NCI-H2196 (cell line): ENCODE measurements around the gene UBE2QL1.

ENCODE experiments used
- DNase-seq: peaks from one replicate; lab custom pipeline; 2025; ENCODE audit not compliant: unreplicated experiment; lab: John Stamatoyannopoulos, UW

The UBE2QL1 gene, protein sequence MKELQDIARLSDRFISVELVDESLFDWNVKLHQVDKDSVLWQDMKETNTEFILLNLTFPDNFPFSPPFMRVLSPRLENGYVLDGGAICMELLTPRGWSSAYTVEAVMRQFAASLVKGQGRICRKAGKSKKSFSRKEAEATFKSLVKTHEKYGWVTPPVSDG

DNA sequence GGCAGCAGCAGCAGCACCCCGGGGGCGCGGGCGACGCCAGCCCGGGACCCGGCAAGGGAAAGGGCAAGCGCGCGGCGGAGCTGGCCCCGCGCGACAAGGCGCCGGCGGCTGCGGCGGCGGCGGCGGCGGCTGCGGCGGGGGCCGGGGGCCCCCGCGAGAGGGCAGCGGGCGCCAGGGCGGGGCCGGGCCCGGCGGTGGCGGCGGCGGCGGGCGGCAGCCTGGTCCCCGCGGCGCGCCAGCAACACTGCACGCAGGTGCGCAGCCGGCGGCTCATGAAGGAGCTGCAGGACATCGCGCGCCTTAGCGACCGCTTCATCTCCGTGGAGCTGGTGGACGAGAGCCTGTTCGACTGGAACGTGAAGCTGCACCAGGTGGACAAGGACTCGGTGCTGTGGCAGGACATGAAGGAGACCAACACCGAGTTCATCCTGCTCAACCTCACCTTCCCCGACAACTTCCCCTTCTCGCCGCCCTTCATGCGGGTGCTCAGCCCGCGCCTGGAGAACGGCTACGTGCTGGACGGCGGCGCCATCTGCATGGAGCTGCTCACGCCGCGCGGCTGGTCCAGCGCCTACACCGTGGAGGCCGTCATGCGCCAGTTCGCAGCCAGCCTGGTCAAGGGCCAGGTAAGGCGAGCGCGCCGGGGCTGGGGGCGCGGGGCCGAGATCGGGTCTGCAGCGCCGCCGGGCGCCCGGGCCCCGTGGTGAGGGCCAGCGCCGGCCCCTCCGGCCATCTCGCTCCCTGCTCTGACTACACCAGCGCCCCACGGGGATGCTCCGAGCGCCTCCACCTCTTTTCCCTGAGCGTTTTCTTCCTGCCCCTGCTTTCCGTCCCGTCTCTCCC is at the start of gene UBE2QL1:
Gene UBE2QL1 (plus strand): TSS at position 238 of the 843 bp plus-strand sequence. CDS start 35 bp downstream, at position 273.
- DNase-seq: no peak

DNA sequence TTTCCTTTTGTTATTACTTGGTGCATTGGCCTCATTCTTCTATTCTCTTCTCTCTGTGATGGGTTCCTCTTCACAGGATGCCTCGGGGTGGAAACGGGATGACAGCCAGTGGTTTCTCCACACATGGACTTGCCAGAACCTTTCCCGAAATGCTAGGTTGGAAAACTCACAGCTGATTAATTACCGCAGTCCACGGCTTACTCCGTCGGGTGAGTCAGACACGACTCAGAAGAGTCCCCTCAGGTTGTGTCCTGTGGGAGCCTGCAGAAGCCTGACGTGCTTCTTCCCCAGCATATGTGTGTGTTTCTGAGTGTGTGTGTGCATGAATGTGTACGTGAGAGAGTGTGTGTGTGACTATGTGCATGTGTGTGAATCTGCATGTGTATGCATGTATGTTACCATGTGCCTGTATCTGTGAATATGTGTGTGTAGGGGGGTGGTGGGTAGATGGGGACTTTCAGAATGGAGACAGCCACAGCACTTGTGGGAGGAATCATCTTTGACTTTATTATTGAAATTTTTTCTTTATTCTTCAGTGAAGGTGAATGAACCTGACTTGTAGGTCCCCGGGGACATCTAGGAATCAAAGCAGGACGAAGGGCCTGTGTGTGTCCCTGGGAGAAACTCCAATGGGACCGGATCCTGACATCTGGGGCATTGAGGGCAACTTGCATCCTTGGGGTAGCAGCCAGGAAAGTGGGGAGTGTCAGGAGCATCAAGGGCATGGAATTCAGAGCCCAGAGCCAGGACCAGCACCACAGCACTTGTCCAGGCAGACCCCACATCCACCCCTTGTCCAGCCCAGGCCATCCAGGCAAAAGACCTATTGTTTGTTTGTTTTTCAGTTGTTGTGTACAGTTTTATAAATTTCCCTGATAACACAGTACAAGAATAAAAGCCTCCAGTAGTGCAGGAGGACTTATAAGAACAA is 48.4 kb upstream of the UBE2QL1 start:
- no peak for DNase-seq

DNA sequence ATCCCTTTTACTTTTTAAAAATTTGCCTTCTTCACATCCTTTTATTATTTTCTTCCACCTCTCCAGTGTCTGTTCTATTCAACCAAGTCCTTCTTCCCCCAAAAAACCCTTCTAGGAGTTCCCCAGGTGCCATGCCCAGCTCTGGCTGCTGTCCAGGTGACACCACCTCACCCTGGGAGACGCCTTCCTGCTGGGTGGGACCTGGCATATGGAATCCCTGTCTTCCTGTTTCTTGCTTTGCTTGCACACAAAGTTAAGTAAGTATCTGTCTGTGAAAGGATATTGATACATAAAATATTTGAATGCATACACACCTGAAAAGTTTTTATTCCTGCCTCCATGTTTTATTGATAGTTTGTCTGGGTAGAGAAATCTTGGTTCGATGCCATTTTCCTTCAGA is 47.2 kb upstream of the UBE2QL1 start:
- DNase-seq: no peak

DNA sequence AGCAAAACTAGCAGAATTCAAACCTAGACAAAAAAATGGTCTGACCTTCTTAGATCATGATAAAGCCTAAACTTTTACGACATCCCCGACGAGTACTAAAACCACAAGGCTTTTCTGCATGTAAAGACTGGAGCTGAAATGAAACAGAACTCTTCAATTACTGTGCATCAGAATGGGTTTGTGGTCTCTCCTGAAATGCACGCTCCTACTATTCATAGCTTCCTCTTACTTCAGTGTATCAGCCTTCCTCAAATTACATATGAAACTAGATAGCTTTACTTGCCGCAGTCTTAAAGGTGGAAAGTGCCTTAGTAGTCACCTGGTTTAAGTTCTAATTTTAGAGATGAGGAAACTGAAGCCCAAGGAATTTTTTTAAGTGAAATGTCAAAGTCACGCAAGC is 45.7 kb upstream of the UBE2QL1 start:
- no peak for DNase-seq

DNA sequence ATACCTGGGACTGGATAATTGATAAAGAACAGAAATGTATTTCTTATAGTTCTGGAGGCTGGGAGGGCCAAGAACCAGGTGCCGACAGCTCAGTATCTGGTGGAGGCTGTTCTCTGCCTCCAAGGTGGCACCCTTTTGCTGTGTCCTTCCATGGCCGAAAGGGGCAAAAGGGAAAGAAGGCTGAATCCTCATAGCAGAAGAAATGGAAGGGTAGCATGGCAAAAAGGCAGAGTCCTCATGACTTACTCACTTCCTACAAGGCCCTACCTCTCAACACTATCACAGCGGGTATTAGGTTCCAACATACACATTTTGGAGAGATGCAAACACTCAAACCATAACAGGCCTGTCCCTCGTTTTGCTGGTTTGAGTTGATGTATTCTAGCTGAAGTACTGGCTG is 45.2 kb upstream of the UBE2QL1 start:
- no peak for DNase-seq

DNA sequence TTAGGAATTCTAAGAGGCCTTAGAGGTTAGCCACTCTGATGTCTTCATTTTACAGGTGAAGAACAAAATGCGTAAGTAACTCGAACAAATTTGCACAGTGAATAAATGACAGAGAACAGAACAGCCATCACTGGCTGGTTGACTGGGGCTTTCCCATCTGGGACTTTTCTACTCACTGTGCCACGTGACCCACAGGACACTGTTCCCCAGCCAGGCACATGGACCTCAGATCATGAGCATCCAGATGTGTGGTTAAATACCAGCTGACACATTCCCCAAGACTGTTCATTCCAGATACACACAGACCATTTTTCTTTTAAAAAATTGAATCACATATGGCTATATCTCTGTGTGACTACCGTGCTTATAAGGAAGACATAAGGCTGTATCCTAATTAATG is 44.5 kb upstream of the UBE2QL1 start:
- DNase-seq: no peak

DNA sequence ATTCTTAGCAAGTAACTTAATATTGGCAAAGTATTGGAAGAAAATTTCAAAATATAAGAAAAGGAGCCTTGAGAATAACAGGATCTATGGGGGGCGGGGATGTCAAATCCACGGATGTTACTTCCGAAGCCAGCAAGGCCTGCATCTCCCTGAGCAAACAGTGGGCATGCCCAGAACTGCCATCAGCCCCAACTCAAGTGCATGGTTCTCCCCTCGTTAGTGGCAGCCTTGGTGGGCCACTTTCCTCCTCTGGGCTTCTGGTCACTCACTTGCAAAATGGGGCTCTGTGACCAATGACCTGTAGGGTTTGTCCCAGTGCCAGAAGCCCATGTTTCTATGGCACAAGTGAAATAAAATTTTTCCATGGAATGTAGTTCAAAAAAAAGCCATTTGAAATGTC is 43.1 kb upstream of the UBE2QL1 start:
- no peak for DNase-seq

DNA sequence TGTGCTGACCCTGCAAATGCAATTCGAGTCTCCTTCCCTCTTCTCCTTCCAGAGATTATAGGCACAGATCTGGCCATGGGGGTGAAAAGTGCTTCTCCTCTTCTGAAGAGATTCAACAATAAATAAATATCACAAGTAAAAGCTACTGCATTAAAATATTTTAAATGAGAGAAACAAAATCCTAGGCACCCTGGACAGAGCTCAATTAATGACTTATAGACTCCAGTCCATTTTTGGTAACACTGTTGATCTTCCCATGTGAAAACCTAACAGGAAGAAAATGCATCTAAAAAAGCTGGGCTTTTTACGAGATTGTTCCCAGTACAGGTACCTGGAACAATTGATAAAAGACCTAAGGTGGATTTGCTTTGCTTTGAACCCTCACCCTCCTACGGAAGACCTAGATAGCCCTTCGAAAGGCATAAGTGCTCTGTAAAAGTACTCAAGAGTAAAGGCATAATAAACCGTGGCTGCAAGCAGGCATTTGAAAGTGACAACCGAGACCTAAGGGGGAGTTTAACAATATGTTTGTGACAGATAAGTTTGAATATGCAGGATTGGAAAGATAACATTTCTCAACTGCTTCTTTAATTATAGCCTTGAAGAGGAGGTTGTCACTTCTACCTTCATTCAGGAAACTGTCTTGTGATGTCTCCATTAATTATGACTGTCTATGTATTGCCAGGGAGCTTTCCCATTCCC is 41.0 kb upstream of the UBE2QL1 start:
- DNase-seq: no peak

DNA sequence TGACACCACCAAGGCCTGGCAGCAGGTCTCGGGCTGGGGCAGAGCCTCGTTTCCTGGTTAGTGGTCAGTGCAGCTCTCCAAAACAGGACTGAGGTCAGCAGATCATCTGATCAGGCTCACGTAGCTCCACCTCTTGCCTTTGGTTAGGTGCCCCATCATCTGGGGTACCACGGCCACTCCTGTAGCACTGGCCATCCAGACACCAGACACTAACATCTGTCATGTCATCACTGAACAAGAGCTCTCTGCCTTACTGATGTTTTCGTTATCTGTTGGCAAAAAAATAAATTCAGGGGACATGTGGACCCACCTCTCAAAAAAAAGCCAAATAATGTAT is 40.4 kb upstream of the UBE2QL1 start:
- no peak for DNase-seq

DNA sequence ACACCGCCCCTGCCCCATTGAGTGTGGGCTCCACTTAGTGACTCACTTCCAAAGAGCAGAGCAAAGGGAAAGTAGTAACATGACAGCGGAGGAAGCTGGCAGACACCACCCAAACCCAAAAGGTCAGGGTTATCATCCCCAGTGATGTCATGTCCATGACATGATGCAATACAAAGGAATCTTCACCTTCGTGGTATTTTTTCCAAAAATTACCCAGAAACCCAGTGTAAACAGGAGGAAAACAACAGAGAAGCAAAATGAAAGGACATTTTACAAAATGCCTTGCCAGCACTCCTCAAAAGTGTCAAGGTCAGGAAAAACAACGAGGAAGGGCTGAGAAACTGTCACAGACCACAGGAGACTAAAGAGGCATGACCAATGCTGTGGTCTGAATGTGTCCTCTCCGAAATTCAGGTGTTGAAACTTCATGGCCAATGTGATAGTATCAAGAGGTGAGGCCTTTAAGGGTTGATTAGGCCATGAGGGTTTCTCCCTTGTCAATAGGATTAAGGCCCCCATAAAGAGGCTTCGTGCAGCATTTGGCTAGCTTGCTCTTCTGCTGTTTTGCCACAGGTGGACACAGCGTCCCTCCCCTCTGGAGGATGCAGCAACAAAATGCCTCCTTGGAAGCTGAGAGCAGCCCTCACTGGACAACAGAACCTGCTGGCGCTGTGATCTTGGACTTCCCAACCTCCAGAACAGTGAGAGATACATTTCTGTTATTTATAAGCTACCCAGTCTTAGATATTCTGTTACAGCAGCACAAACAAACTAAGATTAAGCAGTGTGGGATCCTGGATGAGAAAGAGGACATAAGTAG is 39.8 kb upstream of the UBE2QL1 start:
- no peak for DNase-seq

DNA sequence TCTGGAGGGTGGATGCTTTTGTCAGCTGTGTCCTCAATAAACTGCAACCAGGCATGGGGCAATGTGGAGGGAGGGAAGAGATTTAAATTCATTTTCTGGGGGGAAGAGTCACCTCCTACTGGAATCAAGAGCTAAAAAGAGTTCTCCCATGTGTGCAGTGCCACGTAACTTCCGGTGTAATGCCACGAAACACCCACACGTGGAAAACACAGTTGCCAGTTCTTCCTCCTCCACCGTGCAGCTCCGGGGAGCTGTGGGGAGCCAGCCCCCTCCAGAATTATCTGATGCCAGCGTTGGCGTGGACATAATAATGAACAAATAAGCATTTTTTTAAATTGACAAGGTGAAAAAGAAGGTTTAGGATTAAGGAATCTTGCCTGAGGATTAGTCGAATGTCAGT is 38.2 kb upstream of the UBE2QL1 start:
- DNase-seq: no peak

DNA sequence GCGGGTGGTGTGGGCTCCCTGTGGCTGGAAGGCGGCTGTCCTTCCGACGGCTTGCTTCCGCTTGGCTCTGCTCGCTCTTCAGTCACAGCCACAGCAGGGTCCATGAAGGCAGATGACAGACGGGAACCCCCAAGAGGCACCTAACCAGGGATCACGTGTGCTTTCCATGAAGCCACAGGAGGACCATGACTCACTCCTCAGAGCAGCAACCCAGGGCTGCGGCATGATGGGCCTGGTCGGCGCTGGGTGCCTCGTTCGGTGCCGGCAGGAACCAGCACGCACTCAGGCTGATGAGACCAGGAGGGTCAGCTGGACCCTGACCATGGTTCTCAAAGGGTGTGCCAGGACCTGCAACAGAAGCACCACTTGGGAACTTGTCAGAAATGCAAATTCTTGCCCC is 37.5 kb upstream of the UBE2QL1 start:
- DNase-seq: no peak

DNA sequence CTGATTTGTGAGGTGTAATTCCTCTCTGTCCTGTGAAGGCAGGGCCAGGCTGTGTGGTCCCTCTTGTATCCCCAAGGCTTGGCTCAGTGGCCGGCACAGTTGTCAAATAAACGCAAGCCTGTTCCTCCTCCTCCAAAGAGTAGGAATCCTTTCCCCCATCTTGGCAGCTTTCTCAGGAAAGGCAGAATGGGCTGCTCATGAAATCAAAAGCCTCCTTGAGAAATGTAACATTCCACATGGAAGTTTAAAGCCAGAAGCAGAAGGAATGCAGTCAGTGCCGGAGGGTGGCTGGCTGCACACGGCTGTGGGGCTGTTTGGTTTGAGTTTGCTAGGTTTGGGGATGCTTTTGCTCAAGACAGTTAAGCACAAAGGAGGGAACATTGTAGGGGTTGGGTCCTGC is 35.8 kb upstream of the UBE2QL1 start:
- no peak for DNase-seq

DNA sequence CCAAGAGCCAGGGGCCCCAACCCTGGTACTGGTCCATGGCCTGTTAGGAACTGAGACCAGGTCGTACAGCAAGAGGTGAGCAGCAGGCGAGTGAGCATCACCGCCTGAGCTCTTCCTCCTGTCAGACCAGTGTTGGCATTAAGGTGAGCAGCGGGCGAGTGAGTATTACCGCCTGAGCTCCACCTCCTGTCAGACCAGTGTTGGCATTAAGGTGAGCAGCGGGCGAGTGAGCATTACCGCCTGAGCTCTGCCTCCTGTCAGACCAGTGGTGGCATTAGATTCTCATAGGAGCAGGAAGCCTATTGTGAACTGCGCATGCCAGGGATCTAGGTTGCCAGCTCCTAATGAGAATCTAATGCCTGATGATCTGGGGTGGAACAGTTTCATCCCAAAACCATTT is 31.0 kb upstream of the UBE2QL1 start:
- DNase-seq: no peak

DNA sequence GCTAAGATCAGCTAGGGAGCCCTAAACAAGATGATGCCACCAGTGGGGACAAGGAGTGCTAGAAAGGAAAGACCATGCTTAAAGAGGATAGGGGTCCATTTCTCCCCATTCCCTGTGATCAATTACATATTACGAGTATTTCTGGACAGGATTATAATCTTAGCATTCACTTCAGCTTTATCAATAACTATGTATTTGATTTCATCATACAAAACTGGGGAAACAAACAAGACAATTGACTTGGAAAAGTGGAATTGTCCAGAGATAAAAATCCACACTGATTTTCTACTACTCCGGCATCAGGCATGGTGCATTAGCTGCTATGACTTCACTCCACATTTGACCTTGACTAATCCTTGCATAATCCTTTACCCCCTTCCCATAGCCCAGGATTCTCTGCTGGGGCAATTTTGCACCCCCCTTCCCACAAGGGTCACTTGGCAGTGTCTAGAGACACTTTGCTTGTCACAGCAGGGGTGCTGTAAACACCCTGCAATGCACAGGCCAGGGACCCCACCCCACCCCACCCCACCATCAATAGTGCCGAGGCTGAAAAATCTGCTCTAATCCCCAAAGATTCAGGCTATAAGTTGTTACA is 29.9 kb upstream of the UBE2QL1 start:
- DNase-seq: no peak

DNA sequence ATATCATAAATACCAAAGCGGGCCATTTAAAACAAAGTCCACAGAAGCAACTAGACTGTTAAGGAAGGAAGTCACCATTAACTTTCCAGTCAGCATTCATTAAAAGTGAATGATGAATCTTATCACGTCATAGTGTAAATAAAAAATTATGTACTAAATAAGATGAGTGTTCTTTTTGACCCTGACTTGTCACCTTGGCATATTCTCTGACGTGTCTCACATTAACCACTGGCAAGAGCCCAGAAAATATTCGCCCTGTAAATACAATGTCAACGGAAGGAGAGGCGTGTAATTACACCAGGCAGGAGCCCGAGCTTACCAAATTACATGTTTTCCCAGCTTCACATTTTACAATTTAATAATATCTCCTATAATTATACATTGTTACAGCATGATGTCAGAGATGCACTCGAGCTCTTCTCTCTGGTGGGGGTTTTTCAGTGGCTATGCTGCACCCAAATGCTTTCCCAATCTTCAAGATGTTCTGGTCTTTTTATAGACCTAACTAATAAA is 29.3 kb upstream of the UBE2QL1 start:
- peak; percentile 72 for DNase-seq

DNA sequence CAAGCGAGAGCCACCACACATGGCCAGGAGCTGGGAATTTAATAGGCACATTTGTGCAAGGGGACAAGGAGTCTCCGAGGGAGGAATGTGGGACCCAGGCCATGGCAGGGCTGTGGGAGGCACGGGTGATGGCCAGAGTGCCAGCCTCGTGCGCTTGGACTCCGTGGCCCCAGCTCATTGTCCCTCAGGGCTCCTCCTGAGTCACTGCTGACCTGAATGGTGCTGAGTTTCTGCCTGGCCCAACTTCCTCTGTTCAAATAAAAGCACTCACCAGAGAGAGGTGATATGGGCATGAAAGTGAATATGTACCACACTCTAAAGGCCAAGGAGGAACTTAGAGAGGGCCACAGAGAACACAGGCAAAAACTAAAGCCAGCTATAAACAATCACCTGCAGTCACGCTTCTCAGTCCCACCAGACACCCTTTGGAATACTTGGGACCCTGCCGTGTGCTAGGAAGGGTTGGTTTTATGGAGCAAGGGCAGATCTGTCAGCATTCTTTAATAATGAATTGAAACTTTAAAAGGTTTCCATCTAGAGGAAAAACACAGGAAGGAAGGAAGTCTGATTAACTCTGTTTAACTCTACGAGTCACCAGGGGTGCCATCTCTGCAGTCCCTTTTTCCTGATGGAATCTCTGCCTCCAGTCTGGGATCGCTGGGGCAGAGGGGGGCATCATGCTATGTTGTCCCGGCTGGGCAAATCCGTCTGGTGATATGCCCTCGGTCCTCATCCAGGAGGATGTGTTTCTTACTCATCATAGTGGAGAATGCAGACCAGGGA is 25.1 kb upstream of the UBE2QL1 start:
- DNase-seq: no peak

DNA sequence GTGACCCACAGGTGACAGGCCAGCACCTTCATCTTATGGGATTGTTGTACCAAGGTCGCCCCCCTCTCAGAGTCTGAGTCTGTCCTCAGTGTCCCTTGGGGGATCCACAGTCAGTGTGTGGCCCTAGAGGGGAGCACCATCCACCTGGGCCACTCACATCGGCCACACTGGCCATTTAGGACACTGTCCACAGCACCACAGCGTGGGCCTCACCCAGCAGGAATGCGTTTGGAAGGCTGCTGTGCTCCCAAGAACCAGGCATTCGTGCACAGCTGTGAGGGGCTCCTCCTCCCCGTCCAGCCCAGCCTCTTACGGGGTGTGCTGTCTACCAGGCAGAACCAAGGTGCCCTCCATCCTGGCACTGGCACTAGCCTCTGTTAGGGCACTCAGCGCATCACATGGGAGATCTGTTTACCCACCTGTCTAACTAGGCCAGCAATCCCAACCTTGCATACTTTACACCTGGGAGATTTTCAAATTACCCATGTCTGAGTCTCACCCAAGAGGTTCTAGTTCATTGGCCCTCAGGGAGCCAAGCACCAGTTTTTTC is 24.5 kb upstream of the UBE2QL1 start:
- peak; percentile 39 for DNase-seq

DNA sequence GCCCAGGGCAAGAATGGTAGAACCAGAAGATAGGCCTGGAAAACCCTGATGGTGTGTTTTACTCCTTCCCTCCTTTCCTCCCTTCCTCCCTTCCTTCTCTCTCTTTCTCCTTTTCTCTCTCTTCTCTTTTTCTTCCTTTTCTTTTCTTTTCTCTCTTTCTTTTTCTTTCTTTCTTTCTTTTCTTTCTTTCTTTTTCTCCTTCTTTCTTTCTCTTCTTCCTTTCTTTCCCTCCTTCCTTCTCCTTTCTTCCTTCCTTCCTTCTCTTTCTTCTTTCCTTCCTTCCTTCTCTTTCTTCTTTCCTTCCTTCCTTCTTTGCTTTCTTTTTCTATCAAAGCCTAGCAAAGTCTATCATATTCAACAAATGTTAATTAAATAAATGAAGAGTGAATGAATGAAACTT is 24.0 kb upstream of the UBE2QL1 start:
- no peak for DNase-seq
